Peyer's patch (tissue), 4 donors: Measurements from ENCODE around the gene LAMC1. TPM values are rescaled to one million over a fixed set of nuclear protein-coding genes. Genes with fewer than 3 reads are reported as not detected.
A peak's percentile ranks its signal among the peaks of the same experiment; 100 is the strongest.

ENCODE experiments used
- DNase-seq, 3 donors: peaks; one replicate each; pipeline ENCODE4 v3.0.0-alpha.2; 2017 to 2019
- H3K27ac ChIP-seq, 4 donors: fragments of 200-600 bp; sonication (generic); one replicate each; pipeline ENCODE4 v1.5.1; 2016 to 2019
- H3K27me3 ChIP-seq, 2 donors: fragments of 200-600 bp; sonication (generic); one replicate each; pipeline ENCODE4 v1.5.1; 2019
- H3K36me3 ChIP-seq, 3 donors: fragments of 200-600 bp; sonication (generic); one replicate each; pipeline ENCODE4 v1.5.1; 2016 to 2019
- H3K4me1 ChIP-seq, 4 donors: fragments of 200-600 bp; sonication (generic); one replicate each; pipeline ENCODE4 v1.5.1; 2016 to 2019
- H3K4me3 ChIP-seq, 4 donors: fragments of 200-600 bp; sonication (generic); 1 replicate in 3 of 4; 2 replicates in 1 of 4; pipeline ENCODE4 v1.5.1; 2016 to 2019; ENCODE audit warnings: mild to moderate bottlenecking in 1 of 4
- H3K9me3 ChIP-seq, 4 donors: fragments of 200-600 bp; sonication (generic); one replicate each; pipeline ENCODE4 v1.5.1; 2016 to 2019; ENCODE audit warnings: mild to moderate bottlenecking in 1 of 4
- CTCF ChIP-seq, 6 experiments: fragments of 450-650 bp in 4 of 6; fragments of 200-600 bp in 2 of 6; sonication (generic) in 1 of 6; IDR thresholded peaks; one replicate each; pipeline ENCODE4 v1.5.1; 2017 to 2019; ENCODE audit warnings: antibody characterized with exemption in 6 of 6, mild to moderate bottlenecking in 3 of 6, moderate library complexity in 1 of 6
- POLR2A ChIP-seq, 2 donors: fragments of 450-650 bp; IDR thresholded peaks; one replicate each; pipeline ENCODE4 v1.5.1; 2017; ENCODE audit warnings: antibody characterized with exemption in 2 of 2, mild to moderate bottlenecking in 2 of 2, moderate library complexity in 2 of 2
- total RNA-seq, 4 donors: library from RNA; depleted of rRNA; stranded (reverse); fragments of >200 nt; gene quantifications; one replicate each; pipeline ENCODE4 v1.1.0, GENCODE V29; 2016

Gene LAMC1
- total RNA-seq, 4 donors from 2014 or later, result 46.4 to 291 (median 121) TPM

GRCh38 chr1:183043872-183044854, 20.9 kb downstream of the LAMC1 start:
- no peak for TF ChIP-seq CTCF (IDR thresholded peaks at IDR 0.05)
- Histone ChIP-seq H3K4me3 (no peak overlapping the region), H3K4me1 (peaks cover 0 to 7% (median 0%) of the 10 kb centered on the region in 4 donors), H3K9me3 (no peaks in the 10 kb centered on the region), H3K27ac (peak overlapping the region in 1 of 4 donors; percentile 7), H3K36me3 (no peaks in the 10 kb centered on the region), H3K27me3 (no peaks in the 10 kb centered on the region)
- DNase-seq, result no peak

- H3K4me1 ChIP-seq, result peaks cover 0 to 7% (median 0%) of the 10 kb centered on the region in 4 donors
- no peak for DNase-seq
Measured at GRCh38 chr1:183044893-183045649, 21.9 kb downstream of the LAMC1 start.

GRCh38 chr1:183048087-183049085, 25.2 kb downstream of the LAMC1 start:
- Histone ChIP-seq H3K4me1 (peaks cover 0 to 9% (median 0%) of the 10 kb centered on the region in 4 donors), H3K27ac (no peak overlapping the region)
- no peak for TF ChIP-seq POLR2A (IDR thresholded peaks at IDR 0.05)
- TF ChIP-seq CTCF (IDR thresholded peaks at IDR 0.05), result no peak

More at GRCh38 chr1:183044893-183045649, 21.9 kb downstream of the LAMC1 start:
- H3K27ac ChIP-seq, result peak overlapping the region in 1 of 4 donors; percentile 7
- no peaks in the 10 kb centered on the region for H3K36me3 ChIP-seq
- no peaks in the 10 kb centered on the region for H3K27me3 ChIP-seq
- TF ChIP-seq CTCF (IDR thresholded peaks at IDR 0.05) (no peak), POLR2A (IDR thresholded peaks at IDR 0.05) (no peak)
- no peaks in the 10 kb centered on the region for H3K9me3 ChIP-seq
- no peak overlapping the region for H3K4me3 ChIP-seq

GRCh38 chr1:183051546-183051945, 28.3 kb downstream of the LAMC1 start:
- no peak for DNase-seq
- Histone ChIP-seq H3K9me3 (no peaks in the 10 kb centered on the region), H3K27ac (no peak overlapping the region), H3K4me3 (no peak overlapping the region), H3K36me3 (no peaks in the 10 kb centered on the region), H3K4me1 (peaks cover 0 to 9% (median 0%) of the 10 kb centered on the region in 4 donors), H3K27me3 (no peaks in the 10 kb centered on the region)
- TF ChIP-seq CTCF (IDR thresholded peaks at IDR 0.05) (no peak), POLR2A (IDR thresholded peaks at IDR 0.05) (no peak)

More at GRCh38 chr1:183048087-183049085, 25.2 kb downstream of the LAMC1 start:
- no peaks in the 10 kb centered on the region for H3K36me3 ChIP-seq
- peak in 1 of 3 donors; percentile 33 for DNase-seq
- H3K27me3 ChIP-seq, result no peaks in the 10 kb centered on the region
- H3K4me3 ChIP-seq, result no peak overlapping the region
- no peaks in the 10 kb centered on the region for H3K9me3 ChIP-seq

GRCh38 chr1:183052861-183053260, 29.6 kb downstream of the LAMC1 start:
- no peaks in the 10 kb centered on the region for H3K9me3 ChIP-seq
- no peaks in the 10 kb centered on the region for H3K36me3 ChIP-seq
- no peak for TF ChIP-seq POLR2A (IDR thresholded peaks at IDR 0.05)
- no peak for TF ChIP-seq CTCF (IDR thresholded peaks at IDR 0.05)
- no peak overlapping the region for H3K27ac ChIP-seq
- H3K4me1 ChIP-seq, result peaks cover 0 to 9% (median 0%) of the 10 kb centered on the region in 4 donors
- H3K27me3 ChIP-seq, result no peaks in the 10 kb centered on the region
- no peak for DNase-seq
- no peak overlapping the region for H3K4me3 ChIP-seq
